IPS-18c (cell line): ENCODE measurements around the gene CTNNA3.
"Not testable (repeated sequence)": the region's sequence is repeated elsewhere in the genome, so short reads cannot be mapped to it uniquely, and the experiment has no call there.

Source experiments
- H3K4me3 ChIP-seq: 2 replicates; pipeline ENCODE4 v1.7.0; 2013; ENCODE audit warnings: low read depth, mild to moderate bottlenecking, low read length, moderate library complexity; ENCODE audit not compliant: insufficient read depth
- H3K9me3 ChIP-seq: one replicate; pipeline ENCODE4 v1.6.1; 2013; ENCODE audit warnings: mild to moderate bottlenecking, low read length, moderate library complexity; ENCODE audit not compliant: control insufficient read depth, insufficient read depth

CTNNA3 gene

GRCh38 chr10:67259319-67259929, 436.6 kb downstream of the CTNNA3 start:
- no peak overlapping the region for H3K4me3 ChIP-seq

DNA sequence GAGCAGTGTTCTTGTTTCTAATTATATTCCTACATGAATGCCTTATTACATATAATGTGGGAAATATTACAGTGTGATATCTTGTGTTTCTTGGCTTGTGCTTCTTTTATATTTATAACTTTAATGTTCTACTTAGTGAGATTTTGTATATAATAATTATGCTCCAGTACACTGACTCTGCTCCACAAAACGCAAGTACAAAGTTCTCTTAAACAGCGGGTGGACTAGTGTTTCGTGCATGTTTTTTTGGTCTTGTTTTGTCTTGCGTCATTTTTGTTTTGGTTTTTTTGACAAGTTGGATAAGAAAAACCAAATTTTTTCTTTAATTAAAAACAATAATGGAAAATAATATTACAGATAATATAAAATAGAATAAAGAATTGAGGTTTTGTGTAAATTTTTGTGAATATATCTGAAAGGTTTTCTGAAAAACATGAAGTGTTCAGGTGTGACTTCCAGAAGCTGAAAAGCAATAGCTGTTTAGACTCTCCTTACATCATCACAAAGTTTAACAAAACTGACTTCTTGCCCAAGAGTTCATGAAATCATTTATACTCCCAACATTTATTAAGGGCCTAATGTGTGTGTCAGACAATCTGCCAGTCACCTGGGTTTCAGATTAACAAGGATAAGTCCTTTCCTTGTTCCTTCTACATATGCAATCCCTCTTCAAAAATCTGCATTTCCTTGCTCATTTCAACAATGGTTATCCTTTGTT, 438.4 kb downstream of the CTNNA3 start:
- Histone ChIP-seq H3K9me3 (no peaks in the 10 kb centered on the region), H3K4me3 (no peak overlapping the region)

More at GRCh38 chr10:67259319-67259929, 436.6 kb downstream of the CTNNA3 start:
- no peaks in the 10 kb centered on the region for H3K9me3 ChIP-seq

DNA sequence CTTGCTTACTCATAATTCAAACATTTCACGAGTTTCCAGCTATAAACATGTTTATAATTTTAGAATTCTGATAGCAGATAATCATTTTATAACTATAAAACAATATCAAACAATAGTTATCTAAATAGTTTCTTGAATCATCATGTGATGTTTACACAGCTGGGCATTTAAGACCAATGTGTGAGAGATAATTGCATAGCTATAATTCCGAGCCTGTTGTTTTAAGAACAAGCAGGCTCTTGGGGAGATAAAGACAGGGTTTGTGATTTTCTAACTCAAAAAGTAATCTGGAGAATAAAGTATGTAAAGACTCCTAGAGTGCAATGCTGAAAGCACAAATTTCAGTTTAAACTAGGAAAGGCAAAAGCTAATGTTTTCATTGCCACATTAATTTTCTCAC, 439.0 kb downstream of the CTNNA3 start:
- H3K9me3 ChIP-seq = no peaks in the 10 kb centered on the region
- H3K4me3 ChIP-seq = no peak overlapping the region

GRCh38 chr10:67250686-67251085, 445.3 kb downstream of the CTNNA3 start:
- Histone ChIP-seq H3K4me3 (no peak overlapping the region), H3K9me3 (no peaks in the 10 kb centered on the region)

GRCh38 chr10:67246066-67246555, 449.9 kb downstream of the CTNNA3 start:
- Histone ChIP-seq H3K4me3 (no peak overlapping the region), H3K9me3 (no peaks in the 10 kb centered on the region)

DNA sequence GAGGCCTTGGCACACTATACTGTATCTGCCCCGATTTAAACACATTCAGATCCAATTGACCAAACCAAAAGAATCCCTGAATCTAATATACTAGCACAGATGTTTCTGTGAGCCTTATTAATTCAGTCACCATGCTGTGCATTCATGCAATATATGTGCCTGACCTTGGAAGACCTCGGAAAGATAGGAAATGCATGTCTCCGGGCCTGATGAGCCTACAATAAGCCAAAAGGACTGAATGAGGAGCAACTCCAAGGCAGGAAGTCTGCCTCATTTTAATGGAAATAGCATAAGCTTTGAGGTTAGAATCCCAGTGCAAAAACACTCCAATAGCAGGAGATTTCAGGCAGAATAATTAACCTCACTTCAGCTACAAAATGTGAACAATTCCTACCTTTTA, 453.5 kb downstream of the CTNNA3 start:
- no peak overlapping the region for H3K4me3 ChIP-seq
- H3K9me3 ChIP-seq = no peaks in the 10 kb centered on the region

DNA sequence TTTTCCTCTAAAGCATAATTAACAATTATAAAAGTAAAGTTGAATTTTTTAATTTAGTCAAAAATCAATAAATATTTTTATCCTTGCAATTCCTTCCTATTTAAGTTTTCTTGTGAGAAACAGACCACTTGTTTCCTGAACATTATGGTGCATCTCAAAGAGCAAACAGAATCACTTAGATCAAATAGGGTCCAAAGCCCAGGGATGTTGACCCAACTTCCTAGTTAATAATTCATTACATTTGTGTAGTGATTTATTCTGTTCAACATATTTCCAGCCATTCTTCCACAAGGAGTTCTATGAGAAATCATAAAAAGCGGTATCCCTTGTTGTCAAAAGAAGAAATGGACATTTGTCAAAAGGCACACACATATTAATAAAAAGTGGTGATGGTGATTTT, 454.5 kb downstream of the CTNNA3 start:
- H3K9me3 ChIP-seq = no peaks in the 10 kb centered on the region
- no peak overlapping the region for H3K4me3 ChIP-seq

DNA sequence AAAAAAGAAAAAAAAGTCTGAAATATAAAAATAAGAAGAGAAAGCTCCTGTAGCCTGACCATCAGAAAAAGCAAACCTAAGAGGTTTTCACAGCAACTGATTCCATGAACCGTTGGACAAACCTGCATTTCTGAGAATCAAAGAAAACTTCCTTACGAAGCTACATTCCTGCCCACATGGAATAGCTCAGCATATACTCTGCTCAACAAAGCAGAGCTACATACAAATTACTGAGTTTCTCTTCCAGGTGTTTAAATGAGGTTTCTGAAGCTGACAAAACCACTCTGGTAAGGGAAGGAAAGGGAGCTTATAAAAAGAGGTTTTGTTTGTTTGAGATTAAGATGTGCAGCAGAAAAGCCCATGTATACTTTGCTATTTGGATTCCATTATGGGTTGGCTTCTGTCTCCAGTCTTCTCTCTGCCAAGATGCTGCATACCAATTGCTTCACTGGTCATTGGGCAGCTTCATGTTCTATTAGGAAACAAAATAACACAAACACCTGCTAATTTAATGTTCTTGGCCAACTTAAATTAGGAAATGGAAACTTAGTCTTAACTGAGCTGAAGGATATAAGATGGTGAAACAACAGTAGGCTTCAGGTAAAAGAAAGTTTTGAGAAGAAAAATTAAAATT, 456.0 kb downstream of the CTNNA3 start:
- Histone ChIP-seq H3K4me3 (no peak overlapping the region), H3K9me3 (no peaks in the 10 kb centered on the region)

- peak overlapping the region; percentile 47; the same call in 1 of the 2 replicates for H3K4me3 ChIP-seq
- H3K9me3 ChIP-seq = not testable (repeated sequence)
Observed at GRCh38 chr10:67230680-67231500, 465.1 kb downstream of the CTNNA3 start.

DNA sequence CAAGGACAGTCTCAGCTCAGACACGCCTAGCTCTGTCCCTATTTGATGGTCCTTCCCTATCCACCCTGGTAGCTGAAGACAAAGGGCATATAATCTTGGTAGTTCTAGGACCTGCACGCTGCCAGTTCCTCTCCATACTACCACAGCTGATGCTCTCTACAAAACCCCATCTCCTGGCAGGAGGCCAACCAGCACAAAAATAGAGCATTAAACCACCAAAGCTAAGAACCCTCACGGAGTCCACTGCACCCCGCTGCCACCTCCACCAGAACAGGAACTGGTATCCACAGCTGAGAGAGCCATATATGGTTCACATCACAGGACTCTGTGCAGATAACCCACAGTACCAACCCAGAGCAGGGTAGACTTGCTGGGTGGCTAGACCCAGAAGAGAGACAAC, 470.8 kb downstream of the CTNNA3 start:
- Histone ChIP-seq H3K4me3 (0 out of 2 replicates have a peak overlapping the region, but pooled peaks have one; percentile 15), H3K9me3 (no peaks in the 10 kb centered on the region)

- Histone ChIP-seq H3K9me3 (no peaks in the 10 kb centered on the region), H3K4me3 (peak overlapping the region; percentile 15; the same call in 1 of the 2 replicates)
Observed at GRCh38 chr10:67224553-67224952, 471.4 kb downstream of the CTNNA3 start.

DNA sequence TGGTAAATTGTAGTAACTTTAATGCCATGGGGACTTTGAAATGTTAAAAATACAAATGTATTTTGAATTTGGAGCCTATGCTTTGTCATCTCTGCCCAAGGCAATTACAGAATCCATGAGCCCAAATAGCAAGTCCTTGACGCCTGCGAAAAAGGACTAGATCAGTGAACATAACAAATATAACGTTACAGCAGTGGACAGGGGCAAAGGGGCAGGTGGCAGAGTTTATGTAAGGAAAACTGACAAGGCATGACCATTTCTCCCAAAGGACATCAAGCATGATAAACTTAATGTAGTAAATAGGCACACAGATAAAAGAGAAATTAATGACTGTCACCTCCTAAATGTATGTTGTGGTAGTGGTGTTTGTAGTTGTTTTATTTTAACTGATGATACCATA, 473.1 kb downstream of the CTNNA3 start:
- H3K4me3 ChIP-seq = no peak overlapping the region
- no peaks in the 10 kb centered on the region for H3K9me3 ChIP-seq

DNA sequence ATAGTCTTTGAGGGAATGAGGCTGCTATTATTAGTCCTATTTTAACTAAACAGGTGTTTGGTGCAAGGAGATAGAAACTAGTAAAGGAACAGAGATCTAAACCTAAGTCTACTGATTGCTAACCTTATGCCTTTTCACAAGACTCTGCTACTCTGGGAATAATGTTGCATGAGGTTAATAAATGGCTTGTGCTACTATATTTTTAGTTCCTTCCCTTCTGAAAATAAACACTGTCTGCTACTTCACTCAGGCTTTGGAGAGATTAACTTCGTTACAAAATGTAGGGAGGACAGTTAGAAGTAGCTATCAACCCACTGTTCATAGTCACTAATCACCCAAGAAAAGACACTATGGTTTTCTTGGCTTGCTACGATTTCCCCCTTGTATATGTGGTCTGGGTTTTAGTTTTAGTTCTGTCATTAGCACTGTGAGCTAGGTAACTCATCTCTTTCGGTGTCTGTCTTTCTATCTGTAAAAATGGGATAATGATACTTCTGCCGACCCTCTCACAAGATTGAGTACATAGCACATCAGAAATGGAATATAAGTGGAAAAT, 474.0 kb downstream of the CTNNA3 start:
- H3K9me3 ChIP-seq = no peaks in the 10 kb centered on the region

DNA sequence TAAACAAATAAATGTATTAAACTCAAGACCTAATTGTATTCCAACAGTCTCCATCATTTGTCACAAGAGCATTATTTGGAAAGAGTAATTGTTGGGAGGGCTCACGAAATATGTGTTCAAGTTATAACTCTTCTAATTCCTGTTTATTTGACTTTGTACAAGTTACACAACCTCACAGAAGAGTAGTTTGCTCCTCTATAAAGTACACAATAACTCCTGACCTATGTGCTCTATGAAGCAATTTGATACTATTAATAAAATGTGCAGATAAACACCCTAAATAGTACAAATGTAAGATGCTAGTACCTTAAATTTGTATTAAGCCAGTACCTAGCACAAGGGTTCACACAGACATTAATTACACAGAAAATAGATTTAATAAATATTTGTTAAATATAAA, 484.3 kb downstream of the CTNNA3 start:
- Histone ChIP-seq H3K4me3 (no peak overlapping the region), H3K9me3 (no peaks in the 10 kb centered on the region)

More for the DNA sequence above, 474.0 kb downstream of the CTNNA3 start:
- no peak overlapping the region for H3K4me3 ChIP-seq

DNA sequence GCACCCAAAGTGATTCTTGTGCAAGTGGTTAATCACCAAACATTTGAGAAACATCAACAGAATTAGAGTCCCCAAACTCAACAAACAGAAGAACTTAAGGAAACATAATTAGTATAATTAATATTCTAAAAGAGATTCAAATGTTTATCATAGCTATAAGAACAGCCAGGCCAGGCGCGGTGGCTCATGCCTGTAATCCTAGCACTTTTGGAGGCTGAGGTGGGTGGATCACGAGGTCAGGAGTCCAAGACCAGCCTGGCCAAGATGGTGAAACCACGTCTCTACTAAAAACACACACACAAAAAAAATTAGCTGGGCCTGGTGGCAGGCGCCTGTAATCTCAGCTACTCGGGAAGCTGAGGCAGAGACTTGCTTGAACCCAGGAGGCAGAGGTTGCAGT, 488.1 kb downstream of the CTNNA3 start:
- not testable (repeated sequence) for H3K9me3 ChIP-seq, H3K4me3 ChIP-seq

GRCh38 chr10:67200913-67201564, 495.0 kb downstream of the CTNNA3 start:
- Histone ChIP-seq H3K9me3 (no peaks in the 10 kb centered on the region), H3K4me3 (no peak overlapping the region)

GRCh38 chr10:67175354-67175753, 520.6 kb downstream of the CTNNA3 start:
- peaks cover 4% of the 10 kb centered on the region for H3K9me3 ChIP-seq
- no peak overlapping the region for H3K4me3 ChIP-seq
